Type B pancreatic cell (in vitro differentiated cells): Measurements from ENCODE around the gene BFSP1. TPM values are rescaled to one million over a fixed set of nuclear protein-coding genes. Genes with fewer than 3 reads are reported as not detected.

Experiments
- DNase-seq: peaks from one replicate; pipeline ENCODE4 v3.0.0; 2021; ENCODE audit warnings: mixed read lengths; ENCODE audit not compliant: unreplicated experiment; ENCODE audit errors: extremely low spot score
- H3K27ac Mint-ChIP-seq: 2 replicates; pipeline ENCODE4 v1.8.0; 2021; ENCODE audit warnings: mild to moderate bottlenecking, mixed read lengths
- H3K27me3 Mint-ChIP-seq: 2 replicates; pipeline ENCODE4 v1.8.0; 2021; ENCODE audit warnings: mixed read lengths
- H3K36me3 Mint-ChIP-seq: 2 replicates; pipeline ENCODE4 v1.8.0; 2021; ENCODE audit warnings: mixed read lengths
- H3K4me1 Mint-ChIP-seq: one replicate; pipeline ENCODE4 v1.8.0; 2021; ENCODE audit warnings: mixed read lengths; ENCODE audit not compliant: unreplicated experiment
- H3K4me3 Mint-ChIP-seq: 2 replicates; pipeline ENCODE4 v1.8.0; 2021; ENCODE audit warnings: mild to moderate bottlenecking, mixed read lengths
- H3K9me3 Mint-ChIP-seq: 2 replicates; pipeline ENCODE4 v1.8.0; 2021; ENCODE audit warnings: mixed read lengths
- total RNA-seq: library from RNA; stranded (reverse); gene quantifications from 2 replicates; pipeline ENCODE4 v1.2.1, GENCODE V29; 2021; ENCODE audit warnings: low replicate concordance
- TF ChIP-seq, protein P1 (sequence below): fragments of 200-600 bp; sonication (generic); conservative IDR thresholded peaks from 2 replicates; pipeline ENCODE4 v1.5.0; 2021; ENCODE audit warnings: antibody characterized with exemption, mild to moderate bottlenecking

Gene BFSP1
- total RNA-seq, 1 donor from 2014 or later: 1.9 TPM

DNA sequence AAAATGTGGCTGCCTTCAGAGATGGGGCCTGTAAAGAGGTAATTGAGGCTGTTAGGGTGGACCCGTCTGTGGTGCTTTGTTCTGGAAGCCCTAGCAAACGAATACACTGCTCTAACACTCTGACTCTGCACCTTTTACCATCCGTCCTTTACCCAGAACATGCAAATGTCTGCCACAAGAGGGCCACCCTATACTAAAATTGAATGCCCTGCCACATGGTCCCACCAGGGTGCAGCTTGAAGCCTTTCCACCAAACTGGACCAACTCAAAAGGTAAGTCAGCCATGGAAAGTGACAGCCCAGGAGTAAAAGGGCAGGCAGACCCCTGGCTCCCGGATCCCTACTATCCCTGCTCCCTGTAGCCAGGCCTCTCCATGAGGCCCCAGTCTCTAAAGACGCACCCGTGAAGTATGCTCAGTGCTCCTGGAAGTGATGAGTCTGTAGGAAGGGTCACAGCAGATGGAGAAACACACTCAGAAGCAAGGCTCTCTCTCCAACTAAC lies 5.8 kb upstream of the BFSP1 start:
- Mint-ChIP-seq H3K9me3 (no peaks in the 10 kb centered on the region), H3K4me3 (no peak overlapping the region)
- peak; percentile 74 for DNase-seq

DNA sequence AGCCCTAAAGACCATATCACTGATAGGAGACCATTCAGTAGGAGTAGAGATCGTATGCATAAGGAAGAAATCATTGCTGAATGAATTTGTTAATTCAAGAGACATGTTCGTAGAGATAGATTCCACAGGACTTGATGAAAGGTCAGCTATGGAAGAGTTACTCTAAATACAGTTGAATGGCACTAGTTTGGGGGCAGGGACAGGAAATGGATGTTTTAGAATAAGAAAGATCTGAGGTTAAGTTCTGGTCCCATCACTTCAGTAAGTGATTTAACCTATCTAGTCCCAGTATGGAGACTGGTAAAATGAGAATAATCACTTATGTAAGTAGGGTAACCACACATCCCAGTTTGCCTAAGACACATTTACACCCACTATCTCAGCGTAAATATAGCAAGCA lies 2.9 kb upstream of the BFSP1 start:
- Mint-ChIP-seq H3K9me3 (no peaks in the 10 kb centered on the region), H3K27ac (no peak overlapping the region)

More for the DNA sequence above, 5.8 kb upstream of the BFSP1 start:
- H3K27ac Mint-ChIP-seq: peak overlapping the region; percentile 28
- H3K27me3 Mint-ChIP-seq: no peaks in the 10 kb centered on the region
- peaks cover 17% of the 10 kb centered on the region for H3K4me1 Mint-ChIP-seq
- no peaks in the 10 kb centered on the region for H3K36me3 Mint-ChIP-seq
- TF ChIP-seq, protein P1, sequence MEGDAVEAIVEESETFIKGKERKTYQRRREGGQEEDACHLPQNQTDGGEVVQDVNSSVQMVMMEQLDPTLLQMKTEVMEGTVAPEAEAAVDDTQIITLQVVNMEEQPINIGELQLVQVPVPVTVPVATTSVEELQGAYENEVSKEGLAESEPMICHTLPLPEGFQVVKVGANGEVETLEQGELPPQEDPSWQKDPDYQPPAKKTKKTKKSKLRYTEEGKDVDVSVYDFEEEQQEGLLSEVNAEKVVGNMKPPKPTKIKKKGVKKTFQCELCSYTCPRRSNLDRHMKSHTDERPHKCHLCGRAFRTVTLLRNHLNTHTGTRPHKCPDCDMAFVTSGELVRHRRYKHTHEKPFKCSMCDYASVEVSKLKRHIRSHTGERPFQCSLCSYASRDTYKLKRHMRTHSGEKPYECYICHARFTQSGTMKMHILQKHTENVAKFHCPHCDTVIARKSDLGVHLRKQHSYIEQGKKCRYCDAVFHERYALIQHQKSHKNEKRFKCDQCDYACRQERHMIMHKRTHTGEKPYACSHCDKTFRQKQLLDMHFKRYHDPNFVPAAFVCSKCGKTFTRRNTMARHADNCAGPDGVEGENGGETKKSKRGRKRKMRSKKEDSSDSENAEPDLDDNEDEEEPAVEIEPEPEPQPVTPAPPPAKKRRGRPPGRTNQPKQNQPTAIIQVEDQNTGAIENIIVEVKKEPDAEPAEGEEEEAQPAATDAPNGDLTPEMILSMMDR: peak; percentile 94

DNA sequence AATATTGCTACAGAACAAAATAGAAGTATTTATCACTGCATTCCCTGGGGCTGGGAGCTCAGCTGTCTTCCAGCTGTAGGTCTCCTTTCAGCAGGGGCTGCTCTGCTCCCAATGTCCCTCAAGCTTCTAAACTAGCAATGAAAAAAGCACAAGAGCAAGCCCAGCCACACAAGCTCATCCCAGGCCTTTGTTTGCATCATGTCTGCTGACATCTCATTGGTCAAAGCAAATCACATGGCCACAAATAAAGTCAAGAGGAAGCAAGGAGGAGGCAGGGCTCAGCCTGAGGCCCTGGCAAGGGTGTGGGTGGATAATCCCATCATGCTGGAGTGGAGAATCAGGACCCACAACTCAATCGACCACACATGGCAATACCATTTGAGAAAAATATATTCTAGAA lies 2.2 kb upstream of the BFSP1 start:
- Mint-ChIP-seq H3K4me1 (peaks cover 24% of the 10 kb centered on the region), H3K9me3 (no peaks in the 10 kb centered on the region), H3K27ac (no peak overlapping the region), H3K27me3 (no peaks in the 10 kb centered on the region), H3K4me3 (no peak overlapping the region), H3K36me3 (no peaks in the 10 kb centered on the region)
- TF ChIP-seq, protein P1: no peak
- DNase-seq: no peak

More for the DNA sequence above, 2.9 kb upstream of the BFSP1 start:
- no peak for DNase-seq
- TF ChIP-seq, protein P1: no peak
- H3K4me1 Mint-ChIP-seq: peaks cover 24% of the 10 kb centered on the region
- H3K27me3 Mint-ChIP-seq: no peaks in the 10 kb centered on the region
- no peaks in the 10 kb centered on the region for H3K36me3 Mint-ChIP-seq
- H3K4me3 Mint-ChIP-seq: no peak overlapping the region

DNA sequence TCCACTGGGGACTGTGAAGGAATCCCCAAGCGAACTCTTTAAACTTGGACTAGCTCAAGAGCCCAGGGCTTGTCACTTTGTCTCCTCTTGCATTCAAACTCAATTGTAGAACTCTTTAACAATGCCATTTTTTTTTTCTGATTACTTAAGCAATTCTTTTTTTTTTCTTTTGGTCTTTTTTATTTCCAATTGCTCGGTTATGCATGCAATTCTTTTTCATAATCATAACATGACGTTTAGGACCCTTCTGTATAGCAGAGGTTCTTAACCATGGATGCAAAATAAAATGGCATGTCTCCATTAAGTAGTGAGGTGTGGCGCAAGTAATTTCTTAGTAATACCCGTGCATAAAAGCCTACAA lies 466 bp upstream of the BFSP1 start:
- Mint-ChIP-seq H3K27me3 (no peaks in the 10 kb centered on the region), H3K9me3 (no peaks in the 10 kb centered on the region), H3K36me3 (no peaks in the 10 kb centered on the region), H3K27ac (peak overlapping the region; percentile 93), H3K4me3 (peak overlapping the region; percentile 95), H3K4me1 (peaks cover 17% of the 10 kb centered on the region)
- TF ChIP-seq, protein P1: no peak
- DNase-seq: no peak

DNA sequence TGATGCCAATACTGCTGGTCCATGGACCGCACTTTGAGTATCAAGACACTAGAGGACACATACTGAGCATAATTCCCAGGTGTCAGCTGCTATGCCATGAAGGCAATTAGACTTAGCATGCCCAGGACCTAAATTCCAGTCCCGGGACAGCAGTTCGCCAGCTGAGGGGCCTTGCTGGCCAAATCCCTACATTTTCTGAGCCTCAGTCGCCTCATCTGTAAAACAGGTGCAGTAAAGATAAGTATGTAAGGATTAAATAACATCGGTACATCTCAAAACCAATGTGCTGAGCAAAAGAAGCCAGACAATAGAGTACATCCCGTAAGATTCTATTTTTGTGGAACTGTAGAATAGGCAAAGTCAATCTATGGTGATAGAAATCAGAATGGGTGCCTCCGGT lies 1.0 kb downstream of the BFSP1 start:
- H3K4me3 Mint-ChIP-seq: peak overlapping the region; percentile 84
- H3K27me3 Mint-ChIP-seq: peaks cover 3% of the 10 kb centered on the region
- H3K9me3 Mint-ChIP-seq: no peaks in the 10 kb centered on the region
- TF ChIP-seq, protein P1: no peak
- peak overlapping the region; percentile 68 for H3K27ac Mint-ChIP-seq
- no peak for DNase-seq
- H3K4me1 Mint-ChIP-seq: peaks cover 16% of the 10 kb centered on the region
- H3K36me3 Mint-ChIP-seq: no peaks in the 10 kb centered on the region

DNA sequence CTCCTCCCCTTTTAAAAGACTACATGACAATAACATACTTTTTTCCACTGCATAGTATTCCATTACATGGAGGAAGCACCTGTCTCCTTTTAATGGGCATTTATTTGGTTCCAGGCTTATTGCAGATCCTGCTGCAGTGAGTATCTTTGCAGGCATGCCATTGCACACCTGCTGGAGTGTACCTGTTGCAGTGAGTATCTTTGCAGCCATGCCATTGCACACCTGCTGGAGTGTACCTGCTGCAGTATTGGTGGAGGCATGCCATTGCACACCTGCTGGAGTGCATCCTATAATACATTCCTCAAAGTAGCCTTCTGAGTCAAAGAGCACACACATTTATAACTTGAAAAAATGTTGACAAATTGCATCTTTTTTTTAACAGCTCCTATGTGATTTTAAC lies 1.6 kb downstream of the BFSP1 start:
- Mint-ChIP-seq H3K36me3 (no peaks in the 10 kb centered on the region), H3K4me3 (peak overlapping the region; percentile 84), H3K9me3 (no peaks in the 10 kb centered on the region), H3K4me1 (peaks cover 16% of the 10 kb centered on the region), H3K27ac (no peak overlapping the region), H3K27me3 (peaks cover 5% of the 10 kb centered on the region)
- DNase-seq: no peak
- TF ChIP-seq, protein P1: no peak
